ENCODE measurements around the gene RSPH6A.
A peak's percentile ranks its signal among the peaks of the same experiment; 100 is the strongest.

RSPH6A gene

DNA sequence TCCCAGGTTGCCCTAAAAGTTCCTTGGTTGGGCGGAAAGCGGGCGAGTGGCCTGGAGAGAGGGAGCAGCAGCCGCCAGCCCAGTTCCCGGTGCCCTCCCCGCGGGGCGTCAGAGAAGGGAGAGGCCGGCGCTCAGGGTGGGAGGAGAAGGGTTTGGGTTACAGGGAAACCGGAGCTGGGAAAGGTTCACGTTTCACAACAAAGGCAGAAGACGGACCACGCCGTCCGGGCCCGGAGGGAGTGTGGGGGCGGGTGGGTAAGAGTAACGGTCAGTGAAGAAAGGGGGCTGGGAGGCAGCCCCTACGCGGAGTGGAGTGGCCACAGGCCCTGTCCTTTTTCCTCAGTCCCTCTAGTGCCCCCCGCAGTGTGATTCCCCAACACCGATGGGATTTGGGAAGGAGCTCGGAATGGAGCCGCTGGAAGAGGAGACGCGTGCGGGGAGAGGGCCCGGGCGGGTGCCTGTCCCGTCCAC lies 47.7 kb downstream of the RSPH6A start:
- H3K4me3 ChIP-seq (ENCODE audit: low read depth, low read length), result peak overlapping the region; percentile 77
- DNase-seq (ENCODE audit: low read depth), result peak; percentile 34
- TF ChIP-seq, protein P1, sequence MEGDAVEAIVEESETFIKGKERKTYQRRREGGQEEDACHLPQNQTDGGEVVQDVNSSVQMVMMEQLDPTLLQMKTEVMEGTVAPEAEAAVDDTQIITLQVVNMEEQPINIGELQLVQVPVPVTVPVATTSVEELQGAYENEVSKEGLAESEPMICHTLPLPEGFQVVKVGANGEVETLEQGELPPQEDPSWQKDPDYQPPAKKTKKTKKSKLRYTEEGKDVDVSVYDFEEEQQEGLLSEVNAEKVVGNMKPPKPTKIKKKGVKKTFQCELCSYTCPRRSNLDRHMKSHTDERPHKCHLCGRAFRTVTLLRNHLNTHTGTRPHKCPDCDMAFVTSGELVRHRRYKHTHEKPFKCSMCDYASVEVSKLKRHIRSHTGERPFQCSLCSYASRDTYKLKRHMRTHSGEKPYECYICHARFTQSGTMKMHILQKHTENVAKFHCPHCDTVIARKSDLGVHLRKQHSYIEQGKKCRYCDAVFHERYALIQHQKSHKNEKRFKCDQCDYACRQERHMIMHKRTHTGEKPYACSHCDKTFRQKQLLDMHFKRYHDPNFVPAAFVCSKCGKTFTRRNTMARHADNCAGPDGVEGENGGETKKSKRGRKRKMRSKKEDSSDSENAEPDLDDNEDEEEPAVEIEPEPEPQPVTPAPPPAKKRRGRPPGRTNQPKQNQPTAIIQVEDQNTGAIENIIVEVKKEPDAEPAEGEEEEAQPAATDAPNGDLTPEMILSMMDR (IDR thresholded peaks at IDR 0.05; ENCODE audit: low read depth, low read length, missing control alignments), result no peak
- in situ Hi-C loops (cut with HindIII; ENCODE audit: low sequenced_read_pairs), result no loop called here

DNA sequence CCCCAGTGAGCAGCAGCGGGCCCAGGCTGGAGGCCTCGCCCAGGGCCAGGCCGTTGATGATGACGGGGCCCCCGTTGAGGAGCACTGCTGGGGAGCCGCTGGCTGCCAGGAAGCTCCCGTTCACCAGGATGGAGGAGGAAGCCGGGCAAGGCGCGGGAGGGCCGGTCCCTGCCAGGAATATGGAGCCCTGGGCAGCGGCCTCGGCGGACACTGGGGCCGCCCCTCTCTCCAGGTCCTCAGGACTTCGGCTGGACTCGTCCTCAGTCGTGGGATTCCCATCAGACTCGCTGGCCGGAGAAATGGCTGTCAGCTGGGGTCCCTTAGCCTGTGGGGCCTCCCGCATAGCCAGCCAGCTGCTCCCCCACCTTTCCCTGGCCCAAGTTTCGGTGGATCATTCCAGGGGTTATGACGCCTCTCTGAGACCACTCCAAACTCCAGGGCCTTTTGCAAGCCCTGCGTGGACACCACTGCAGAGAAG lies 48.2 kb downstream of the RSPH6A start:
- TF ChIP-seq, protein P1 (IDR thresholded peaks at IDR 0.05; ENCODE audit: low read depth, low read length, missing control alignments), result no peak
- peak overlapping the region; percentile 77 for H3K4me3 ChIP-seq (ENCODE audit: low read depth, low read length)
- in situ Hi-C loops (cut with HindIII; ENCODE audit: low sequenced_read_pairs), result no loop called here
- no peak for DNase-seq (ENCODE audit: low read depth)

DNA sequence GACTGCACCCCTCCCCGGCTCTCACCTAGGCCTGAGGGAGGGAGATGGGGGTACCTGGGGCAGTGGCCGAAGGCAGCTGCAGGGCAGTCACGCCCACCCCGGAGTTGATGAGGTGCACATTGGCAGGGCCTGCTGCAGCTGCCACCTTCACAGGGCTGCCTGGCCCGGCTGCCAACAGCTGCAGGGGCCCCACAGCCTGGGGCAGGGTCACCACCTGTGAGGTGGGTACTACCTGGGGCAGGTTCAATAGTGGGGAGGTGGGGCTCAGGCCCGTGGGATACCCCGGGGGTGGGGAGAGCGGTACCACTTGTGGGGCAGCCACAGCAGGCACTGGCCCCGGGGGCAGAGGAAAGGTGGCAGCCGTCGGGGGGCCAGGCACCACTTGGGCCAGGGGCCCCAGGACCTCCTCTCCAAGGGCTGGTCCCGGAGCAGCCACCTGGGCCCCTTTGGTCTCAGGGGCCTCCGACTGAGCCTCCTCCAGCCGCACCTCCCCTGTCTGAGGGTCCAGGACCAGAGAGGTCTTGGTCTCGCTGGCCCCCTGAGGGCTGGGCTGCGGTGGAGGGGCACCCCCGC lies 48.7 kb downstream of the RSPH6A start:
- in situ Hi-C loops (cut with HindIII; ENCODE audit: low sequenced_read_pairs), result no loop called here
- H3K4me3 ChIP-seq (ENCODE audit: low read depth, low read length), result peak overlapping the region; percentile 77
- TF ChIP-seq, protein P1 (IDR thresholded peaks at IDR 0.05; ENCODE audit: low read depth, low read length, missing control alignments), result no peak
- no peak for DNase-seq (ENCODE audit: low read depth)

DNA sequence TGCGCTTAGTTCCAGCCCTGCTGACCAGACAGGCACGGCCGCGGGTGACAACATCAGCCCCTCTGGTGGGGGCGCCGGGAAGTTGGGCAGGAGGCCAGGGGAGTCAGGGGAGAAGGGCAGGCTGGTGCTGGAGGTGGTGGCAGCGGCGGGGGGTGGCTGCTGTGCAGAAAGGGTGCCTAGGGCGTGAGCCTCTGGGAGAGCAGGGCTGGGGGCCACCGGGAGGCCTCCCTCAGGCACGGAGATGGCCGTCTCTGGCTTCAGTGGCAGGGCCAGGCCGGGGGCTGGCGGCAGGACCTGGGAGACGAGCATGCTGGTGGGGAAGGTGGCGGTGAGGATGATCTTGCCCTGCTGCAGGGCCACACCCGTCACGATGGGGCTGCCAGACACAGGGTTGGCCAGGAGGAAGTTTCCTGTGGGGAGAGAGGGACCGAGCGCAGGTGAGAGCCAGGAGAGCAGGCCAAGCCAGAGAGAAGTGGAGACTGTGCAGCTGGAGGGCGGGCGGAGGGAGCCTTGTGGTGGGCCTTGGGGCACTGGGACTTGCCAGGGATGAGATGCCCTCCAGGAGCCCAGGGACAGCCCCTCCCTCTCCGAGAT lies 49.3 kb downstream of the RSPH6A start:
- in situ Hi-C loops (cut with HindIII; ENCODE audit: low sequenced_read_pairs), result no loop called here
- DNase-seq (ENCODE audit: low read depth), result no peak
- TF ChIP-seq, protein P1 (IDR thresholded peaks at IDR 0.05; ENCODE audit: low read depth, low read length, missing control alignments), result no peak
- H3K4me3 ChIP-seq (ENCODE audit: low read depth, low read length), result no peak overlapping the region

DNA sequence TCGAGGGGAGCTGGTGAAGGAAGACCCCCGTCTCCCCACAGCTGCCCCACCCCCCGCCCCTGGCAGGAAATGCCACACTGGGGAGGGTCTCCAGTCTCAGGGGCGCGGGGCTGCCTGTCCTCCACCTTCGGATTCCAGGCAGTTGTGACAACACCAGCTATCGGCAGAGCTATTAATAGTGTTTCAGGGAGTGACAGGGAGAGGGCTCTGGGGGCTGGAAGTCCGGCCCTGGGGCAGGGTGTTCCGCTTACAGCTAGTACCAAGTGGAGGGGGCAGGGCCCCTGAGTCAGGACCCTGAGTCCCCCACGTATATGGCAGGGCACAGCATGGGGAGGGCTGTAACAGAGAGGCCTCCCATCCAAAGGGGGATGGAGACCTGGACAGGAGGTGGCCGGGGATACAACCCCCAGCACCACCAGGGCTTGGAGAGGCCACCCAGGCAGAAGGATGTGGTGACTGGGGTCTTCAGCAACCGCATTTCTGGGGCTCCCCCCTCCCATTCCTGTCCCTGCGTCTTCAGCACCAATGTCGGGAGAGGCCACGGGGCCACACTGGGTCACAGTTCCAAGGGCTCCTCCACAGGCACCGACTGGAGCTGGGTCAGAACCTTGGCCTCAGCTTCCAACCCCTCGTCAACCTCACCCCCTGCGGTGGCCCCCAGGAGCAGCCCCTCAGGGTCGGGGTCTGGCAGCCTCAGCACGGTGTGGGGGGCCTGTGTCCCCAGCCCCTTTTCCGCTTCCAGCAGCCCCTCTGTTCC lies 50.0 kb downstream of the RSPH6A start:
- TF ChIP-seq, protein P1 (IDR thresholded peaks at IDR 0.05; ENCODE audit: low read depth, low read length, missing control alignments), result no peak
- no peak for DNase-seq (ENCODE audit: low read depth)
- H3K4me3 ChIP-seq (ENCODE audit: low read depth, low read length), result no peak overlapping the region
- in situ Hi-C loops (cut with HindIII; ENCODE audit: low sequenced_read_pairs), result no loop called here

DNA sequence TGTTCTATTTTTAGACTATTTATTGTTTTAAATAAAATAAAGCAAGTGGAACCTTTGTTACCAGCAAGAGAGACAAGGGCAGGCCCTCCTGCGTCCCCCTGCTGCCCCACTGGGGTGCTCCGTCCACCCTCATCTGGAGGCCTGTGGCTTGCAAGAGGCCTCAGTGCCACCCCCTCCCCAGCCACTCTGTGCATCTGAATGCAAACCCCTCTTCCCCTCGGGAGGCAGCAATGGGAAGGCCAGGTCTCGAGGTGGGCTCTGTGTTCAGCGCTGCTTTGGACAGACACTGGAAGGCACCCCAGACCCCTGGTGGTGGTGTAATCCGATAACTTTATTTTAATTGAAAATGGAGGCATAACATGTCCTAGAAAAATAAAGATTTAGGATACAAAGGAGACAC lies 50.6 kb downstream of the RSPH6A start:
- H3K4me3 ChIP-seq (ENCODE audit: low read depth, low read length), result no peak overlapping the region
- TF ChIP-seq, protein P1 (IDR thresholded peaks at IDR 0.05; ENCODE audit: low read depth, low read length, missing control alignments), result no peak
- DNase-seq (ENCODE audit: low read depth), result no peak
- in situ Hi-C loops (cut with HindIII; ENCODE audit: low sequenced_read_pairs), result no loop called here
